AML-193 (cell line): ENCODE results near the gene TTLL12.

Source experiments
- DNase-seq, 2 experiments: peaks; one replicate each; lab custom pipeline; 2025; lab: John Stamatoyannopoulos, UW

TTLL12 gene

DNA sequence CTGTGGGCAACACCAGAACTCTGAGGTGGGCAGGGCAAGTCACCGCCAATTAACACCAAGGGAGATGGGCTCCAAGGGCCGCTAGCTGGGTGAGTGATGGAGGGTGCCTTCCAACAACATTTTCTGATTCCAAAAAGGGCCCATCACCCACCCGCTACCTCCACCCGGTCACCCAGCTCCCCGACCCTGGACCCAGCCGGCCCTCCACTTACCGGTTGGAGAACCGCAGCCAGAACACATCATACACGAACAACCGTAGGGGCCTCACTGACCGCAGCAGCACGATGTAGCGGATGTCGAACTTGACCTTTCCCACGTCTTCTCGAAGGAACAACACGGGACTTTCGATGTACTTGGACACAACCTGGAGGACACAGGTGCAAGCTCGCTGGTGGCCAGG is 14.7 kb downstream of the TTLL12 start:
- no peak for DNase-seq

DNA sequence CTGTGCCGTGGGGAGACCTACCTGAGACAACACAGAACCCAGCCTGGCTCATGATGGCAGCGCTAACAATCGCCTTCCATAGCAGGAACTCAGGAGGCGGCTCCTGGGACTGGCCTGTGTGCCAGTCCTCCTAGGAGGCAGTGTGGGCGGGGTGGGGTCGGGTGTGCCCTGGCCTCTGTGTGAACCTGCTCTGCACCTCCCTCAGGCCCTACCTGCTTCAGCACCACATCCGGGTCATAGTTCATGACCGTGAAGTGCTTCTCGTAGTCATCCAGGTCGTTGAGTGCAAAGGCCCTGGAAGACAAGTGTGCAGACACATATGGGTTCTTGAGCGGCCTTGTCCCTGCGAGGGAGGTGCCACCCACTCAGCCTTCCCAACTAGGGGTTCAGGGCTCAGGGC is 15.3 kb downstream of the TTLL12 start:
- no peak for DNase-seq

DNA sequence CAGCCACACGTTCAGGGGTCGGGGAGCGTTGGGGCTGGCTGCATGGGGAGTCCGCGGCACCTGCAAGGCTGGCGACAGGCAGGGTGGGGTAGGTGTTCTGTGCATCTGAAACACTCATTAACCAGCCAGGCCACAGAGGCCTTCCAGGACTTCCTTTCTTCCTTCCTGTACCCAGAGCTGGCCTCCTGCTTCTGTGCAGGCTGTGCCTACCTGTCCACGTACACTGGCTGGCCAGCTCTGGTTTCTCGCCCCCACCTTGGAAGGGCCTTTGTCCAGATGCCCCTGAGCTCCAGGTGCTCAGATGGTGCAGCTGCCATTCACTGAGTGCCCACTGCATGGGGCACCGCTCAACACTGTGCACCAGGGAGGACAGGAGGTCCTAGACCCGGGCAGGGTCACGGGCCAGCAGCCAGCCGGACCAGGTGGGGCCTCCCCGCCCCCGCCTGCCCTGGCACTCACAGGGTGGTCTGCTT is 15.9 kb downstream of the TTLL12 start:
- no peak for DNase-seq

DNA sequence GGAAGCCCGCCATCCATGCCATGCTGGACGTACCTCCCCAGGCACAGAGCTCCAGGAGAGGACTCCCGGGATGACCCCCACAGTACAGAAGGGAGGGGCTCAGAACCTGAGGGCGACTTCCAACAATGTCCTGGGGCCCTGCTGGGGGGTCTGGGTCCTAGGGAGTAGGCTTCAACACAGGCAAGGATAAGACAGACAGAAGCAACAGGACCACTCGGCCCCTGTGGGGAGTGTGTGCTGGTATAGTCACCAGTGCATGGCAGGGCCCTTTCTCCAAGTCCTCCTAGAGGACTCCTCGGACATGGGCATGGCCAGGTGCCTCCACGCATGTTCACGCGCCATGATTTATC is 16.8 kb downstream of the TTLL12 start:
- DNase-seq, result no peak

DNA sequence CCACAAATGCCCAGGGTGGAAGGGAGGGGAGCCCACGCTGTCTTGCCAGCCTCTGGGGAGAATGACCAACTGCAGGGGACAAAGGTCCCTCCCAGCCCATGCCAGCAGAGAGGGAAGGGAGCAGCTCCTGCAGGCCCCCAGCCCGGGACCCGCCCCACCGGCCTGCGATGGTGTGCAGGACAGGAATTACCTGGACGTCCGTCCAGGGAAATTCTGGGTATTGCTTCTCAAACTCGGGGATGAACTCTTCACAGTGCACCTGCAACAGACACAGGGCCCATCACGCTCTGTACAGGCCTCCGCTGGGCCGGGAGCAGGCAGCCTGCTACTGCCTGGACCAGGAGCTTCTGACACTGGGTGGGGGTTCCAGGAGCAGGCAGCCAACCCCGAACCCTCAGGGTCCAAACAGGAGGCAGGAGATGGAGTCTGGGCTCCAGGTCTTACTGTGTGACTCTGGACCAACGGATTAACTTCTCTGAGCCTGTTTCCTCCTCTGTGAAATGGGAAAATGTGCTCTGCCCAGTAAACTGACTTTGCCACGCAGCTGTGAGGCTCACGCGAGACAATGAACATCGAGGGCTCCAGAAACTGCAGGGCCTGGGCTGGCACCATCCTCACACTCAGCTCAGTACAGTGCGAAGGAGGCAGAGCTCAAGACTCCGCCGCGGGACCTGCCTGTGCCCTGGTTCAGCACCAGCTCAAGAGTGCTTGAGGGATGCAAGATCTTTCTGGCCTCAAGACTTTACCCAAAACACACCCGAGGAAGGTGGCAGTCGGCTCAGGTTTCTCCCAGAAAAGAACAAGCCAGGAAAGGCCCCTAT is 17.4 kb downstream of the TTLL12 start:
- DNase-seq, result no peak

DNA sequence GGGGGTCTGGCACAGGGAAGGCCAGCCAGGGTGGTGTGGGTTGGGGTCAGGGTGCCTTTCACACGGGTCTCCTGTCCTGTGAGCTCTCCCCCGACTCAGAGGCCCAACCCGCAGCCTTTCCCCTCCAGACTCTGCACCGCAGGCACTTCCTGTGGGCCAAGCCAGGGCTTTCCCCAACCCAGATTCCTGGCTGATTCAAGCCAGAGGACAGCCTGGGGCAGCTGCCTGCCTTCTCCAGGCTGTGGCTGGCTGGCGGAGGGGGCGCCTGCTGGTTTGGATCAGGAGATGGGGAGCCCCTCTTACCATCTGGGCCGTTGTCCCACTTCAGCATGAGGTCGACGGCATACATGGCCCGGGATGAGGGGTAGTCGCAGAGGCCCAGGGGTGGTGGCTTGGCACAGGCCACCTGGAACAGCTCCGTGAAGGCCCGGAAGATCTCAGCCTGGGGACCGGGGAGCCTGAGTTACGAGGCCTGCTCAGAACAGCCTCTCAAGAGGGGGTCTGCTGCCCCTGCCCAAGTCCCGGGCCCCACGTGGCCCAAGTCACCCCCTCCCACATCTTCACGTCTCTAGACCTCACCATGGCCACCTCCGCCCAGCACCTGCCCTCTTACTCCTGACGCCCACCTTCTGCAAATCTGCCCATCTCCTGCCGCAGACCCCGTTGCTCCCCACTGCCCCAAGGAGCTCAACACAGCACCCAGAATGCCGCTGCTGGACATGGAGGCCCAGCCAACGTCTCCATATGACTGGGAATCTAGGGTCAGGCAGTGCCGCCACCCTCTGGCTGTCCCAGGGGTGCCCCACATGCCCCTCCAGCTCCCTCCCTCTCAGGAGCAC is 18.2 kb downstream of the TTLL12 start:
- no peak for DNase-seq

DNA sequence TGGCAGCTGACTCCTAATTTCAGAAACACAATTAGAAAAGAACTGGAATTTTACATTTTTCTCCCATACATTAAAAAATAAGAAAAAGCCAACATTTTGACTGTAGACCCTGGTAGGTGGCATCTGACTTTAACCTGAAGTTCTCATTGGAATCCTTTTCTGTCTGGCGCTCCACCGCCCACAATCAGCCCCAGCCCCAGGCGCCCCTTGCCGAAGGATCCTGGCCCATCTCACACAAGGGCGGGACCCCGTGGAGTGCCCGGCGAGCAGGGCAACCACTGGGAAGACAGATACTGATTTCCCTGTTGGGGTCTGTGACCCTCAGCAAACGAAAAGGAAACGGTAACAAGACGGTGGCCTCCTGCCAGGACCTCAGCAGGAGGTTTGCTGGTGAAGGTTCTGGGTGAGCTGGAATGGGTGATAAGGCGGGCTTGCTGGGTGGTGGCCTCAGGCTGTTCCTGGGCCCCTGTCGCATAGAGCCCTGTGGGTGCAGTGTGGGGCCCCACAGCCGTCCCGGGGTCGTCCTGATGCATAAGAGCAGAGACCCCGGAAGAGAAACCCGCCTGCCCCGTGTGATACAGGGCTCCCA is 19.8 kb downstream of the TTLL12 start:
- DNase-seq, result no peak

DNA sequence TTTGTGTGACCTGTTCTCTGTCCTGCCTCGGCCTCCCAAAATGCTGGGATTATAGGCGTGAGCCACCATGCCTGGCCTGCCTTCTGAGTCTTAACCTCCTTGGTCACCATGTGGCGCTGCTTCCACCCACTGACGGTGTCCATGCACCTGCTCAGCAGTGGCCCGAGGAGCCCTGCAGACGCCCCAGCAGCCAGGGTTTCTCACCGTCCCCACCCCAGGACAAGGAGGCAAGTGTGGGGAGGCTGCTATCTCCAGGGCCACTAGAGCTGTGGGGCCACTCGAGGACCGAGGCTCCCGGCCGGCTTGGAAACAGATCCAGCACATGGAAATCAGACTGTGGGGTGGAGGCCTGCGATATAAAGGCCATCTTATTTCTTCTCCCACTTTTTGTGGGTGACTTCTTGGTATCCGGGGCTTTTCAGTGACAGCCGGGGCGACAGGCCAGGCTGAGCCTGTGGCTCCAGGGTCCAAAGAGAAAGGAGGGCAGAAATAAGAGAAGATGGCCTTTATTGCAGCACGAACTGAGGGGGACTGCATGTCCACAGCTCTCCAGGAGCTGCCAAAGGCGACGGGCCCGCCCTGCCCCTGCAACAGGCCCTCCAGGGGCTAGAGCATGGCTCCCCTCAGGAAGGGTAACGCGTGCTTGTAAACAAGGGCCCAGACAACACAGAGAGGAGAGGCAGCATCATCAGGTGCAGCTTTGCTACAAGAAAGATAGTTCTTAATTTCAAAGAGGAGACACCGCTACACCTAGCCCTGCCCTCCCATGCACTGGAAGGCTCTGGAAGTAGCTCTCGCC is 20.6 kb downstream of the TTLL12 start:
- DNase-seq, result no peak

DNA sequence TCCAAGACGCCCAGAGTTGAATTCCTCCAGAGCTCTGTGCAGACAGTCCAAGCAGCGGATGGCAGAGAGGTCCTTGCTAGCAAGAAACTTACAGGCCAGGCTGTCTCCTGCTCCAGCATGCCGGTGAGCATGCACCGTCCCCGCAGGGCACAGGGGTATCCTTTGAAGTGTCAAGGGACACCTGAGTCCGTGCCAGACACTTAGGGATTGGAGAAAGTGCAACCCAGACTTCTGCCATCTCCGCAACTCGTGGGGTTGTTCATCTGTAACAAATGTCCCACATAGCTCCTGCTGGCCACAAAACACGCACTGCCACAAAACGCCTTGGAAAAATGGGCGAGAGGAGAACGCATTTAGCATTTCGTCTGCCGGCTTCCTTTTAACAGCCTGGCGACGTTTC is 22.3 kb downstream of the TTLL12 start:
- DNase-seq, result no peak

DNA sequence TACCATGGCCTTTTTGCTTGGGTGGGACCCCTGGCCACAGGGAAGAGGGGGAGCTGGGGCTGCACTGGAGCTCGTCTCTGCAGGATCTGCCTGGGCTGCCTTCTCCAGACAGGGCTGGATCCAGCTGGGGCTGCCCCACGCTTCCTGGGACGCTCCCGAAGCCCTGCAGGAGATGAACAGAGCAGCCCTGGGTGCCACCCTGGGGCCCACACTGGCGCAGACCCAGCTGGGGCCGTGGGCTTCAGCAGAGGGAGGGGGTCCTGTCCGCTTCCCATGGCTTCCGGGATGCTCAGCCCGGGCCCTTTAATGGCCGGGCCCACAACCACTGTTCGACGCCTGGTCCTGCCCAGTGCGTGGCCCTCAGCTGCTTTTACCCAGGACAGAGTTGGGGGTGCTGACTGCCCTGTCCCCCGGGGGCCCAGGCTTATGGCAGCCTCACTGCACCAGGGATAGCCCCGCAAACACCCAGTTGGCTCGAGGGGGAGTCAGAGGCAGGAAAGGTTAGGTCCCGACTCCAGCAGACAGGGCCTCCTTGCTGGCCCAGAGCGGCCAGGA is 23.6 kb downstream of the TTLL12 start:
- DNase-seq, result no peak

DNA sequence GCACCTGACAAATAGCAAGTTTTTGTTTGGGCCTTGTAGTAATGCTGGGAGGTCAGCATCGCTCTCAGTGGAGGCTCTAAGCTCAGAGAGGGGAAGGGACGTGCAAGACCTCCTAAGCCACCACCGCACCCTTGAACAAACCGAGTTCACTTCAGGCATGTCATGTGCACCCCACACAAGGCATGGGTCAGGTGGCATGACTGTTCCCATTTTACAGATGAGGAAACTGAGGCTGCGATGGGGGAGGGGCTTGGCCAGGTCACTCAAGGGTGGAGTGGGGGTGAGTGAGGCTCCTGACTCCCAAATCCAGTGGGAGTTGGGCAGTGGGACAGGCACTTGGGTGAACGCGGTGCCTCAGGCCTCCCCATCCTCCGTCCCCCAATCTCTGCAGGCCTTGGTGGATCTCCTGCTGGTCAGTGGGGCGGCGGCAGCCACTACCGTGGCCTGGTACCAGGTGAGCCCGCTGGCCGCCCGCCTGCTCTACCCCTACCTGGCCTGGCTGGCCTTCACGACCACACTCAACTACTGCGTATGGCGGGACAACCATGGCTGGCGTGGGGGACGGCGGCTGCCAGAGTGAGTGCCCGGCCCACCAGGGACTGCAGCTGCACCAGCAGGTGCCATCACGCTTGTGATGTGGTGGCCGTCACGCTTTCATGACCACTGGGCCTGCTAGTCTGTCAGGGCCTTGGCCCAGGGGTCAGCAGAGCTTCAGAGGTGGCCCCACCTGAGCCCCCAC is 24.4 kb downstream of the TTLL12 start:
- no peak for DNase-seq

DNA sequence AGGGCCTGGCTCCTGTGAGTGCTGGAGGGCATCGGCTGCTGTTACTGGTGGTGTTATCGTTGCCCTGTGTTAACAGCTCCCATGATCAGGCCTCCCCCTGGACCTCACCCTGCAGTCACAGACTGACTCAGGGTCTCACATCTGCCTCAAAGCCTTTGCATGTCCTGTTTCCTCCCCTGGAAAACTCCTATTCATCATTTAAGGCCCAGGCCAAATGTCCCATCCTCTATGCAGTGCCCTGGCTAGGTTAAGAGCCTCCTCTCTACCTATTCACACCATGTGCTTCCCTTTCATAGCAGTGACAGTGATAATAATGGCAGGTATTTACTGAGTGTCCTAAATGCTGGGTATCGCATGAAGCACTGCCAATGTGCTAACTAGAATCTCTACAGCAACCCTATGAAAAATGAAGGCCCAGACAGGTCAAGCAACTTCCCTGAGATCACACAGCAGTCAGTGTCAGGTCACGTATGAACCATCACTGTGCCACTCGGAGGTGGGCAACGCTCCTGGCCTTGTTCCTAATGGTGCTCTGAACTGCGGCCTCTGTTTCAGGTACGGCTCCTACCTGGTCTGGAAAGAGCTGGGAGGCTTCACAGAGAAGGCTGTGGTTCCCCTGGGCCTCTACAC is 26.3 kb downstream of the TTLL12 start:
- no peak for DNase-seq

DNA sequence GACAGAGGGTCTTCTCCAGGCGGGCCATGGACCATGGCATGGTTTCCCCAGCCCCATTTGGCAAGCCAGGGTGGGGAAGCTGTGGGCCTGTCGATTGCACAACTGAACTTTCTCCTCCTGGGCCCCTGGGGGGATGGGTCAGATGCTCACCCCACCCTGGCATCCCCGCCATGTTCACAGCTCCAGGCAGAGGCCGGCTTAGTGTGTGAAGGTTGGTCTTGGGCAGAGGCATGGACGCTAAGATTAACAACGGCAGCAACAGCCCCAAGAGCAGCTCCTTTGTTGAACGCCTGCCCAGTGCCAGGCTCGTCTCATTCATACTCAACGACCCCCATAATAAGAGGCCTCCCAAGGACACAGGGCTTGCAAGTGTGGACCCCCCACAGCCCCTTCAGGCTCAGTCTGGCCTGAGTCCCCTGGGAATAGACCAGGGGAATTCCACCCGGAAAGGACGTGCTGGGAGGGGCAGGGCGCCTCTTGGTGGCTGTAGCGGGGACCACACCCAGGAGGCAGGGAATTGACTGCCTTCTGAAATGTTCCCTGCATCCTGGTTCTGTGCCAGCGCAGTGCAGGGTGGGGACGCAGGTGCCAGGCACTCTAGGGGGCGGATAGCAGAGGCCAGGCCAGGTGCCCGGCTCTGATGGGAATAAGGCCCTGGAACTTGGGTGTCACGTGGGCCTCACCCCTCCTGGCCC is 27.3 kb downstream of the TTLL12 start:
- DNase-seq, result no peak

DNA sequence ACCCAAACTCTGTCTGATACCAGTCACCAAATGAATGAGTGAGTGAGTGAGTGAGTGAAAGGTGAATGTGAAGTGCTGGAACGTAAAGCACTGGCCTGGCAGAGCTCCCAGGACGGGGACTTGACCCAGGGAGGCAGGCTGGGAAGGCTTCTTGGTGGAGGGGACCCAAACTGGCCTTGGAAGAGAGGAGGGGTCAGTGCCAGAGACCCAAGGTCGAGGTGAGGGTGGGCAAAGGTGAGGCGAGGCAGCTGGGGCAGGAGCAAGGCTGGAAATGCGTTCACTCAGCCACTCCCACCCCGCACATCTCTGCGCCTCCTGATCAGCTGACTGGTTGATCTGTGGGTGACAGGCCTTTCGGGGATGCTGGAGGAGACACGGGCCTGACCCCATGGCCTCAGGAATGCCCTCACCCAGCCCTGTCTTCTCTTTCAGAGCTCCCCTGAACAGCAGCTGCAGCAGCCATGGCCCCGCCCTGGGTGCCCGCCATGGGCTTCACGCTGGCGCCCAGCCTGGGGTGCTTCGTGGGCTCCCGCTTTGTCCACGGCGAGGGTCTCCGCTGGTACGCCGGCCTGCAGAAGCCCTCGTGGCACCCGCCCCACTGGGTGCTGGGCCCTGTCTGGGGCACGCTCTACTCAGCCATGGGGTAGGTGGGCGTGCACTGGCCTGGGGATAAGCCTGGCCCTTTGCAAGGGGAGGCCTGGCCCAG is 28.0 kb downstream of the TTLL12 start:
- DNase-seq, result no peak

DNA sequence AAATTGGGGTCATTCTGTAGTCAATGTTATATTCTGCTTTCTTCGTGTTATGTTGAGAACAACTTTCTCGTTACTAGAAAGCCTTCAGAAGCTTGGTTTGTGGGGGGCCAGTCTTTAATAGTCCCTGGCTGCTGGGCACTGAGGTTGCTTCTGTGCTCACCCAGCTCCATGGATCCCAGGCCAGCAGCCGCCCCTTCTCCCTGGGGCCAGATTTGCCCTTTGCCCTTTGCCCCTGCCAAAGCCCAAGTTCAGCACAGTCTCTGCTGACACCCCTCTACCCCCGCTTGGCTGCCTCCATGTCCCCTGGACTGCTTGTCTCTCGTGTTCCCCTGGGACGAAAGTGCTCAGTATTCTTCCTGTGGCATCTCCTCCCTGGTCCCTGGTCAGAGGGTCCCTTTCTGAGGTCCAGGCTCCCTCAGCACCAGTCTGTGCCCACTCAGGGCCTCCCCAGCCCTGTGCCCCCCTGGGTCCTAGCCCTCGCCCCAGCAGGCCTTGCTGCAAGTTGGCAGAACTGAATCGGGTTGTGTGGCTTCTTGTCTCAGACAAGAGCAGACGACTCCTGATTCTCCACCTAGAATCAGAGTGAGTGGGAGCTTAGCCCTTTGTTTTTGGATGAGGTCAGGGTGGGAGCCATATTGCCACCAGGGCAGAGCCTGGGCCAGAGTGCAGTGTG is 28.9 kb downstream of the TTLL12 start:
- DNase-seq, result no peak

DNA sequence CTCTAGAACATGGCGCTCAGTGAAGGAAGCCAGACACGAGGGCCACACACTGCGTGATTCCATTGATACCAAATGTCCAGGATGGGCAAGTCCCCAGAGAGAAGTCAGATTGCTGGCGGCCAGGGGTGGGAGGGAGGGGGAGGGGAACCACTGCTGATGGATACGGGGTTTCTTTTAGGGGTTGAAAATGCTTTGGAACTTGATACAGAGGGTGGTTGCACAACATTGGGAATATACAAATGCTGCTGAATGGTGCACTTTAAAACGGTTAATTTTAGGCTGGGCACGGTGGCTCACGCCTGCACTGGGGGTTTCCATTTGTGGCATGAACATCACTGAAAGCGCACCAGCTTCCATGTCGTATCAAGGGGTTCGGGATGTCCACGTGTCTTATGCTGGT is 30.5 kb downstream of the TTLL12 start:
- DNase-seq, result no peak

DNA sequence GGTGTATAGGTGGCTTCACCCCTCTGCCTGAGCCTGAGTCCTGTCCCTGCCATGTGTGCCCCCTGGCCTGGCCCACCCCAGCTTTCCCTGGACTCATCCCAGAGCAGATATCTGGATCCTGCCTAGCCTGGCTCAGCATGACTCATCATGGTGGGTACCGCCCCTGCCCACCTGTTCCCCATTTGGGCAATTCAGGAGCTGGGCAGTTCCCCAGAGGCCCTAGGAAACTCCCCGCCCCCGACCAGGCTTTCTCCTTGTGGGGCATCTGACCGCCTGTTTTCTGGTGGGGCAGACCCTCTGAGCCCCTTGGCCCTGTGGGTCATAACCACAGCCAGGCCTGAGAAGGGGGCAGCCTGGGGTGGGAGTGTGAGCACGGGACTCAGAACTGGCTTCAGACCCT is 31.1 kb downstream of the TTLL12 start:
- no peak for DNase-seq

DNA sequence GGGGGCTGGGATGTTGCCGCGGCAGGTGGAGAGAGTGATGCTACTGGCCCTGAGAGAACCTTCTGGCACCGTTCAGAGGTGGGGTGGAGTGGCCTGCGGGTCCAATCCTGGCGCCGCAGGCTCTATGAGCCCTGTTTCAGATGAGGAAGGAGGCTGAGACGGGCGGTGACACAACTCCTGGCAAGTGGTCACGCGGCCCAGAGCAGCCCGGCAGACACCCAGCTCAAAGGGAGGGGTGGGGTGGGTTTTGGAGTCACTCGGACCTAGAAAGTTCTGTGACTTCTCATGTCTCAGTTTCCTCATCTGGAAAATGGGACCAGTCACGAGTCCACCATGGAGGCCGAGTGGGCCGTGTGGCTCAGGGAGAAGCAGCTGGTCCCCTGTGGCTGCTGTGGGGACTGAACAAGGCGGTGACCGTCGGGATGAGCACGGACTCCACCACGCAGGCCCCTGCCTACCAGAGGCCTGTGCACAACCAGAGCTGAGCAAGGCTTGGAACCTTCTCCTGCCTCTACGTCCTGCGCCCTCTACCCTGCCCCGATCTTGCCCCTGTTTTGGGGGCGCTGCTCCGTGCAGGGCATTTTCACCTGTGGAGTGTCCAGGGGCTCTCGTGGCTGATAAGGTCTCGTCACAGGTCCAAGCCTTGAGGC is 31.9 kb downstream of the TTLL12 start:
- DNase-seq, result no peak
